Activated gamma-delta T cell treated with anti-CD3 and anti-CD28 coated beads, Interleukin-2, amount 50 U/mL, for 16 hours (primary cell): Measurements from ENCODE around the gene IL26.
A peak's percentile ranks its signal among the peaks of the same experiment; 100 is the strongest.
"Not testable (repeated sequence)": the region's sequence is repeated elsewhere in the genome, so short reads cannot be mapped to it uniquely, and the experiment has no call there.

ENCODE experiments used
- DNase-seq: peaks from one replicate; pipeline ENCODE4 v3.0.0-alpha.2; 2020; ENCODE audit warnings: low read depth

IL26 gene

DNA sequence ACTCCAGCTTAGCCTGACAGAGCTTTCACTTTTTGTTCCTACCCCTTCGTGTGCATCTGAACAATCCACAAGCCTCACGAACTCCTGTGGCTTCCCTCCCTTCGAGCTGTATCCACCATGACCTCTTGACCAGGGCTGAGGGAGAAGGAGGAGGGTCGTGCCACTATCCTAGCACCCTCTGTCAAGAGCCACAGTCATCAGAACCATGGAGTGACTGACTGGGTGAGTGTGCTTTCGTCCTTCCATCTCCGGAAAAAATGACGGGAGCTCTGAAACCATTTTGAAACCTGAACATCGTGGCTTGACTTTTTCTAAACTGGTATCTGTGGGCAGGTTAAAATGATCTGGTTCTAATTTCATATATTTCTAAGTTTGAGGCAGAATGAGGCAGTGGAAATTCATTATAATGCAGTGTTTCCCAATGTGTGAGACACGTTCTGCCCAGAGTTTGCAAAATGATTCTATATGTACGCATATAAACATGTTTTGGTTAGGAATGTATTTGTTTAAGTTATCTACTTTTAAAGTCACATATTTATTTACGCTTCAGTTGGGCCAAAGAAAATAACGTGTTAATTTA, 27.0 kb downstream of the IL26 start:
- DNase-seq, result no peak

DNA sequence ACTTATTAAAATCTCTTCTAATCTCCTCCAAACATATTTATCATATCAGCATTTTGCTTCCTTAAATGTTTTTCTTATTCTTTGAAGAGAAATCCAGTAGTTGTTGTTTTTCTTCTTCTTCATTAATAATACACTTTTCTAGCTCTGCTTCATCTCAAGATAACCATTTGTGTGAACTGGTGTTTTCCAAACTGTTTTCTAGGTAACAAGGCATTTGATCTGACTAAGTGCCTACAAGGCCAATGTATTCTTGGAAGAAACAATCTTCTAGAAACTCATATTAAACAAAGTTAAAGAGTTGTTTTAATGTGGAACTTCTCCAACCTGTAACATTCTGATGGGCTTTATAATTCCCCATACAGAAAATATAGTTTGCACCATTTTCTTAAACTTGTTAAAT, 35.3 kb downstream of the IL26 start:
- DNase-seq, result no peak

DNA sequence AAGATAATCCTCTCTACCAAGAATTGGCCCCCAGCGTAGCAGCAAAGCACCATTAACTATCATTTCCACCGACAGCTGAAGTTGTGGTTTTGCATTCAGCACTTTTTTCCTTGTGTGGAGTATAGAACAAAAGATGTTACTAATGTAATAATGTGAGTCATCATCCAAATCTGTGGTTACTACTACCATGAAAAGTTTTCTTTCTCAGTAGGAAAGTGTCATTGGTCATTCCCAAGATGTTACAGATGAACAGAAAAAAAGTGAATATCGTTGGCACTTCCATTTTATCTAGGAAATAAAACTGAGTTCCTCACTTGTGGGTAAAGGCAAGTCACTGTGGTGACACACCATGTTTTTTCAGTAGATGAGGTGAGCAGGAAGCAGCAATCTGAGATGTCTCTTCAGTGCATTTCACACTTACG, 35.8 kb downstream of the IL26 start:
- DNase-seq, result no peak

DNA sequence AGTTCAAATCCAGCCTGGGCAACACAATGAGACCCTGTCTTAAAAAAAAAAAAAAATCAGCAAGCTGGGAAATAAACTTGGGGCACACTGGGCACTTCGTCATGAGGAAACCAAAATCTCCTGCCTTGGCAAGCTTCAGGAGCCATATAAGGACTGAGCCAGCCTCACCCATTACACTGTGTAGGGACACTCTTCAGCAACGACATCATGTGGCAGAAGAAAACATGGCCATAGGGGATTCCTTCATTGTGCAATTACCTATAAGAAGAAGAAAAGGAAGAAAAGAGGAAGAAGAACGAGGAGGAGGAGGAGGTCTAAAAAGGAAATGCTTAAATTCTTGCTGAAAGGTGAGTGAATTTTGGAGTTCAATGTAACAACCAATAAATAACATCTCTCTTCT, 40.0 kb downstream of the IL26 start:
- no peak for DNase-seq

DNA sequence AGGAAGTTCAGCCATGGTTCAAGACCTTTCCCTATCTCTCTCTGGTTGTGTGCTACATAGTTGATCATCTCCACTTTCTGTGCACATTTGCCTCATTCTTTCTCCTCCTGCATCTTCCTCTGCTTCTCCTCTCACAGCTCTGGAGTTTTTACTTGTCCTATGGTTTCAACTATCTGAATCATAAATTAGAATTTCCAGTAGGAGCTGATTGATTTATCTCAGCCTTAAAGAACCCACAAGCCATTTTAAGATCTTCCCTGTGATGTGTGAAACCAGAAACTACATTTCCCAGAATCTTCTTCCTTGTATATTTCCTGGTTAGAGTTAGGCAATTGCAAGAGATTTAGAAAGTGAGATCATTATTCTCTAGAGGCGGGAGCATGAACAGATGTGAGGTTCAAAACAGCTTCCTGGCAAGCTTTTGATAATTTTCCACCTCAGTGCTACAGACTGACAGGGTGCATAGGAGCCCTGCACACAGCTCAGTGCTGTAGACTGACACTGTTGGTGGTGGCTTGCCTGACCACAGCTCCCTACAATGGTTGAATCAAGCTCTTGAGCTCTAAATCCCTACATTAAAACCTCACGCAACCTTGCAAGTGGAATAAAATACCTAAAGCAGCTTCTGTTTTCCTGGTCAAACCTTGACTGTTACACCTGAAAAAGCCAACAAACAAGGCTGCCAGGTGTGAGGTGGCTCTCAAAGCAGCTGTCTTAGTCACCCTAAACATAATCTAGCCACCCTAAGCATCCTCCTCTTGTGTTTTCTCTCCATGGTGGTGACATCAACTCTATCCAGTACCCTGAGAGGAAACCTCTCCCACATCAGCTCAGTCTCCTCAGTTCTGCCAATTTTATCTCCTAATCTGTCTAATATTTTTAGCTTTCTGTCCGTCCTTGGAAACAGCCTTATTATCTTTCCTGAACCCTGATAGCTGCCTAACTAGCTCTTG, 44.5 kb downstream of the IL26 start:
- DNase-seq, result no peak

DNA sequence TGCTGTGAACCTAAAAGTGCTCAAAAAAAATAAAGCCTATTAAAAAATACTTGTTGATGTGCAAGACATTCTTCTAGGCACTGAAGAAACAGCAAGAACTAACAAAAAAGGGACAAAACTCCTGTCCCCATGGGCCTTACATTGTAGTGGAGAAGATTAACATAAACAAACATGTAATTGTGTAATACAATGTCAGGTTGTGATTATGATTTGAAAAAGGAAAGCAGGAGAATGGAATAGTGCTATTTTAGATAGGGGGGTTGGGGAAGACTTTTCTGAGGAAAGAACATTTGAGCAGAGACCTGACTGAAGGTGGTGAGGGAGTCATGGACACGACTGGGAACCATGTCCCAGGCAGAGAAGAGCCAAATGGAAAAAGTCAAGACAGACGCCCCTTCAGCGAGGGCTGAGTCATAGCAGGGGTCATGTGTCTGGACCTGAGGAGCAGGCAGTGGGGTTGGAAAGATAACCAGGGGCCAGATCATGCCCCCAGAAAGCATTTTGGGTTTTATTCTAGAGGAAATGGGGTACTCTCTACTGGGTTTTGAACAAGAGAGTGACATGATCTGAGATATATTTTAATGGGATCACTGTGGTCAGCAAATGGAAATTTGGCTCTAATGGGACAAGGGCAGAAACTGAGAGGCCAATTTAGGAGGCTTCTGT, 46.7 kb downstream of the IL26 start:
- no peak for DNase-seq

DNA sequence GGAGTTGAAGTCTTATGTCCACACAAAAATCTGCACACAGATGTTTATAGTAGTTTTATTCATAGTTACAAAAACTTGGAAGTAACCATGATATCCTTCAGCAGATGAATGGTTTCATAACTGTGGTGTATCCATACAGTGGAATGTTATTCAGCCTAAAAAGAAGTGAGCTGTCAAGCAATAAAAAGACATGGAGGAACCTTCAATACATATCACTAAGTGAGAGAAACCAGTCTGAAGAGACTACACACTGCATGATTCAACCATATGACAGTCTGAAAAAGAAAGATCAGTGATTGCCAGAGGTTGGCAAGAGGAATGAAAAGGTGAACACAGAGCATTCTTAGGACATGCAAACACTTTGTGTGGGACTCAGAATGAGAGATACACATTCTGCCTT, 47.4 kb downstream of the IL26 start:
- no peak for DNase-seq

DNA sequence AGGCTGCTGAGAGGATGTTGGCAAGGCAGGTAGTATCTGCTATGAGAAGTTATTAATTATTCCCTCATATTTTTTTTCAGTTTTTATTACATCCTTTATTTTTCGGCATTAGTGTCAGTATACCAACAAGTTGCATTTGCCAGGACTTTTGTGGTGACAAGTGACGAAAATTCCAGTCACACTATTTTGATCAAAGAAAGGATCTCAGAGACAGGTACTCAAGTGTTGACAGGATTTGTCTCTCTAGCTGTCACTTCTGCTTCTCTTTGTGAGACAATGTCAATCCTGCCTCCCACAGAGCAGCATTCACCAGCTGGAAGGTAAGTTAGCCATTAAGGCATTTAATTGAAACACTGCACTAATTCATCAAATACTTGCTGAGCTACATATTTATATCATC, 48.0 kb downstream of the IL26 start:
- DNase-seq, result no peak

DNA sequence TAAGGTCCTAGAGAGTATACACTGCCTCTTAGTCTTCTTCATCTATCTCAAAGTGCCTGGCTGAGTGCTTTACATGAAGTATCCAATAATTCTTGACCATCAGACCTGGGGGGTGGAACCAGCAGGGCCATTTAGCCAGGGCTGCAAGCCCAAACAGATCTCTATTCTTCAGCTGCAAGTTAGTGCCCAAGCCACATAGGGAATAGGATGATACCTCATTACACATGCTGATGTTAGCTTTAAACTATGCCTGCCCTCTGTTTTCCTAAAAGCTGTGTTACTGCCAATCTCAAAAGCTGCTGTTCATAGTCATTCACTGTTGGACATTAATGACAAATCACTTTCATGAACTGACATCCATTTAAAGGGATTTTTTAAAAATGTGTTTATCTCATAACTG, 49.4 kb downstream of the IL26 start:
- no peak for DNase-seq

DNA sequence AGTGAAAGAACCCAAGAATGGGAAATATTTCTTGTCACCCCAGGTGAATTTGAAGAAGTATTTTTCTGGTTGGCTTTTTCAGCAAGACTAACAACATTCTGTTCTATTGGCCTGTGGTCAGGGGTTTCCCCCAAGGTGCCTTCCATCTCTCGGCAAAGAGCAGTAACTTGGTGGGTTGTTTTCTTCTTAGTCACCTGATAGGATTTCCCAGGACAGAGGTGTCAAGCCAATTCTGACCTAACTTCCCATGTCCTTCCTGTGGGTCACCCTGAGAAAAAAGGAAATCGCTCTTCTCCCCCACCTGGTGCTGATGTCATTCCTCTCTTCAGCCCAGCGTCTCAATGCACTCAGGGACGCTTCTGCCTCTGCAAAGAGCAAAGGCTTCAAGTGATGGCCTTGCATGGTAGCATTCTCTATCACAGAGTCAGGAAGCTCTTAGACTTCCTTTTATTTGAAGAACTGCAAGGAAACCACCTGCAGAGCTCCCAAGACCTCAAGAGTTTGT, 50.0 kb downstream of the IL26 start:
- DNase-seq, result peak; percentile 59

DNA sequence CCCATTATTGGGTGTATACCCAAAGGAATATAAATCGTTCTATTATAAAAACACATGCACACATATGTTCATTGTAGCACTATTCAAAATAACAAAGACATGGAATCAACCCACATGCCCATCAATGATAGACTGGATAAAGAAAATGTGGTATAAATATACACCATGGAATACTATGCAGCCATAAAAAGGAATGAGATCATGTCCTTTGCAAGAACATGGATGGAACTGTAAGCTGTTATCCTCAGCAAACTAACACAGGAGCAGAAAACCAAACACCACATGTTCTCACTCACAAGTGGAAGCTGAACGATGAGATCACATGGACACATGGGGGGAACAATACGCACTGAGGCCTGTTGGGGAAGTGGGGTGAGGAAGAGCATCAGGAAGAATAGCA, 50.8 kb downstream of the IL26 start:
- not testable (repeated sequence) for DNase-seq

DNA sequence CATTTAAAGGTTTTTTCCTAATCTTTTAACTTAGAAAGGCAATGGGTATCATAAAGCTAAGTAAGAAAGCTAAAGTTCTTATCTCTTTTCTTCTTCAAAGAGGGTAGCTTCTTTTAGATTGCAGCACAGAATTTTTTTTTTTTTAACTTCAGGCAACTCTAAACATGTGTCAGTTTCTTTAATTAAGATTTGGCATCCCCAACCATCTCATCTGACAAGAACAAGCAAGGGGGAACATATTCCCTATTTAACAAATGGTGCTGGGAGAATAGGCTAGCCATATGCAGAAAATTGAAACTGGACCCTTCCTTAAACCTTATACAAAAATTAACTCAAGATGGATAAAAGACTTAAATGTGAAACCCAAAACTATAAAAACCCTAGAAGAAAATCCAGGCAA, 51.8 kb downstream of the IL26 start:
- DNase-seq, result no peak

DNA sequence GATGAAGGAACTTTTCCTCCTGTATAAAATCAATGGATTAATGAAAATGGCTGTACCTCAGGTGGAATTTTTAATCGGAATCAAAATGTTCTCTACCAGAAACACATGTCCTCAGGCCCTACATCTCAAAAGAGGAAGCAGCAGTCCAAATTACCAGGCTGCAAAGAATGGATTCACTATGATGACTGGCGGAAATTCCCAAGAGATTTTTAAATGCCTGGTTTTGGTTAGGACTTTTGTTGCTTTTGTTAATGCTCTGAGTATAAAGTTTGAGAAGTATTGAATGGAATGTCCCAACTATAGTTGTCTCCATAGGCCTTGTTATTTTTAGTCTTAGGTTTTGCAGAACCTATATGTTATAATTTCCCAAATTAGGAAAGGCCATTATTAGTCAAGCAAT, 54.9 kb downstream of the IL26 start:
- no peak for DNase-seq

DNA sequence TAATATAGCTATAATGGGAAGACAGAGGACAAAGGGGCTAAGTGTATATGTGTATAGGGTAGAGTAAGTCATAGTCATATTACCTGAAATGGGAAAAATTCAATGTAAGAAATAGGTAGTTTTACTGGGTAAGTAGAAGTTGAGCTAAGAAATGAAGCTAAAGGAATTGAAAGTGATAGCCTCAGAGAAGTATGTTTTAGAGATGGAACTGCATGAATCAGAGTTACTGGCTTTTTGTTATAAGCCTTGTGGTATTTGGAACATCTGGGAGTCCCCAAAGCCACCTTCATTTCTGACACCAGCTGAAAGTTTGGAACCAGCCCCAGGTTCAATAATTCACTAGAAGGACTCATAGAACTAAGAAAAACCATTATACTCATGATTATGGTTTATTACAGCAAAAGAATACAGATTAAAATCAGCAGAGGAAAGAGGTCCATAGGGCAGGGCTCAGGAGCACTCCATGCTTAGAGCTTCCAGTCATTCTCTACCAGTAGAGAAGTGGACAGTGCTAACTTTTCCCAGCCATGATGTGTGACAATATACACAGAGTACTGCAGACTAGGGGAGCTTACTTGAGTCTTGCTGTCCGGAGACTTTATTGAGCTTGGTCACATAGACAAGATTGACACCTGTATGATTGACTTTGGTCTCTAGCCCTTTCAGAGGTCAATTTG, 56.3 kb downstream of the IL26 start:
- no peak for DNase-seq

DNA sequence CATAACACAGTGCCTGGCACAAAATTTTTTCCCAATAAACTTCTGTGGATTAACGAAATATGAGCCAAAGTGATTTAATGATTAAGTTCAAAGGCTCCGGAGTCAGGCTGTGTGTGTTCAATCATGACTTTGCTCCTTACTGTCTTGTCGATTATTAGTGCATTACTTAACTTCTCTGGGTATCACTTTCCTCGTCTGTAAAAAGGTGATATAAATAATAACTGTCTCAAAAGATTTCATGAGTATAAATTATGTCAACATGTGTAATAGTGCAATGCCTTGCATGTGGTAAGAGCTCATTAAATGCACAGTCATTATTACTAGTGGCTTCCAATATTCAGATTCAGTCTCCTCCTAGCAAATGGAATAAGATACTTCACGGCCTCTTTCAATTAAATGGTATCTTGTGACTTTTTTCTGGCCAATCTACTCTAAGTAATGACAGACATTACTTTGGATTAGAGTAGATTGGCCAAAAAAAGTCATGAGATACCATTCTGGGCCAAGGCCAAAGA, 59.2 kb downstream of the IL26 start:
- DNase-seq, result no peak

DNA sequence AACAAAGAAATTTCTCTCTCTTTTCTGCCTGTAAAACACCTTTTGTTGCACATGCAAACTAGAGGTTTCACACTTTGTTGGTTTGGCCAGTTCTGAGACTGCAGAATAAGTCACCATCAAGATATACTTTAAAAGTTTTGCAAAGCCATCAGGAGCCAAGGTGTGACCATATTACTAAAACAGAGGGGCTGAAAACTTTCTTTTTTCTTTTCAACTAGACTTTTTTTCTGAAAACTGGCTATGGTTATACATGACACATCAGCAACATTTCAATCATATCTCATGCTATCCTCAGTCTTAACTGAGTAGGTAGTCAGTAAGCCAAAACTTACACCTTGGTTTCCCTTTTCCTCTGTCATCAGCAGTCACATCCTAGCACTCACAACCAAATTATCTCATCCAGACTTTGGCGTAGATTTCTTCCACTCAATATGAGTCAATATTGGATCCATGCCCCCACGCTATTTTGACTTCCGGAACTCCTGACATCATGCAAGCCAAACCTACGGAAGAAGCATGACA, 62.0 kb downstream of the IL26 start:
- no peak for DNase-seq

DNA sequence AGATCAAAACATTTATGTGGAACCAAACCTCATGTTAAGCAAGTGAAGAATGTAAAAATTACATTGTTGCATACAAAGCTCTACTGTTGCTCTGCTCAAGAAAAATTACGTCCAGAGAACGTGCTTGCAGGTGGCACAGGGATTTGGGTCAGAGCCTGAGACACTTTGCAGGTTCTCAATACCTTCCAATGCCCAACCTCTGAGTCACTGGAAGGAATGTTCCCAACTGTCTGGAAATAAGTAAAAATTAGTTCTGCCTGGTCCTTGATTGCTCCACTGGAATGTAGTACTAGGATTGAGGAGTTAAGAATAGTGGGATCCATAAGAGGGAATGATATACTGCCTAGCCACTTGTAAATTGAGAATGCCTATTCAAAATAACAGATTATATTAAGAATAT, 63.2 kb downstream of the IL26 start:
- DNase-seq, result no peak

DNA sequence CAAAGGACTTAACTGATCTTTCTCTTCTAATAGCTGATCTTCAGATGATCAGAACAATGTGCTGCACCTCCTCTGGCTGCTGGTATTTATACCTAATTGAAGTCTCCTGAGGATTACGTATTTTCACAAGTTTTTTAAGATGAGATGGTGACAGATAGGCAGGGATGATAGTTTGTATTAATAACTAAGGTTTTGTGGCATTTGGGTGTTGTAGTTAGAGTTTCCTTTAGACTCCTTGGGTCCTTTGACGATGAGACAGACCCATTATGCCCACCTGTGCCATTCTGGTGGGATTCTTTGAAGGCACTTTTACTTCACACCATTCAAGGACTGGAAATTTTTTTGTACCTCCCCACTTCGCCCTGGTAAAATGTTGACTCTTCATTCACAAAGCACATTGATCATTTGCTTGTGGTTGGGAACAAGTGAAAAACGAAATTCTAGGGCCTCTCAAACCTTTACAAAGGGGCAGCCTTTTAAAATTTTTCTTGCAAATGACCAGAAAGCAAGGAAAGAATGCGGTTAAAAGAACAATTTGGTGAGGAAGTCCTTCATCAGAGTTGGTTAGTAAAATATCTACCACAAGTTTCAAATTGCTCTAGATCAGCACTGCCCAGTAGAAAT, 65.8 kb downstream of the IL26 start, which contains the start of gene IFNG:
TSS of gene IFNG (minus strand) at position 60 of the 624 bp plus-strand sequence. CDS start 125 bp downstream, outside the sequence.
- peak; percentile 7 for DNase-seq

DNA sequence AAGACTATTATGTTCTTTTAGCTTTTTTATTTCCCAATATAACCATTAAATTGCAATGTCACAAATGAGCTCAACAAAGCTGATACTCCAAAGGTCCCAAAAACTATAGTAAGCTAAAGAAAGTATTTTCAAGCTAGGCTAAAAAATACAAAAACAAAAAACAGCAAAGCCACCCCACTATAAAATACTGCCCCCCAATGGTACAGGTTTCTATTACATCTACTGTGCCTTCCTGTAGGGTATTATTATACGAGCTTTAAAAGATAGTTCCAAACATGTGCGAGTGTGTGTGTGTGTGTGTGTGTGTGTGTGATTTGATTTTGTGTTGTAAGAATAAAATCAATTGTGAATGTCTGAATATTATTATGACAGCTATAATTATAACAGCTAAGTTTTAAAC, 67.2 kb downstream of the IL26 start:
- no peak for DNase-seq

DNA sequence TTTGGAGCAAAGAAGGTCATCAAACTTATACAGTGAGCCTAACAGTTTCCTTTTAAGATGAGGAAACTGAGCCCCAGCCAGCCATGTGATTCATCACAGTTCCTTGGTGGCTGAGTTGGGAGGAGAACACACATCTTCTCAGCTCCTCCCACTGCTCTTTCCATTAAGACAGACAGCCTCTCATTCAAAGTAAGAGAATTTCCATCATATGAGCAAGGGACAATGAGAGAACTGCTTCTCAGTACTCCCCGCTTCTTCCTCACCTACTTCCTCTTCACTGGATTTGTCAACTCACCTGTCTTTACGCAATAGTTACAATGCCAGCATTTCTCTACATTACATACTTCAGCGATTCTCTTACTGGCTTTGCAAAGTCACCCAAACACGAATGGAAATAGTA, 68.2 kb downstream of the IL26 start:
- no peak for DNase-seq

DNA sequence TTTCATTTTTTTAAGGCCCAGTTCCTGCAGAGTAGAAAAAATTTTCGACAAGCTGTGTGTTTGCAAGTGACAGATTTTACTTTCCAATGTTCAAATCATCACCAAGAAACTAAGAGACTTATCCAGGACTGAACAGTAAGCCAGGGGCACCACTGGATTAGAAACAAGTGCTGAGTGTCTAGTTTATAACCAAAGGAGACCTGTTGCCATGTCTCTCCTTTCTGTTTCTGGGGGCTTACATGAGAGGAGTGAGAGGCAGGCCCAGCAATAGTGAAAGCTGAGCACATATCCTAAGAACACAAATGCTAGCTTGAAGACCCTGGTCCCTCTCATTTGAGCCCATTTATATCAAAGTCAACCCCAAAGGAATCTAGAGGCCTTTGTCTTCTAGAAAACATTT, 69.0 kb downstream of the IL26 start:
- no peak for DNase-seq
